Measurements from ENCODE around the gene EIF2AK3. TPM values are rescaled to one million over a fixed set of nuclear protein-coding genes. Genes with fewer than 3 reads are reported as not detected.

EIF2AK3 gene
- total and polyA plus RNA-seq, 2 donors from 2014 or later = 5.7 to 20.8 TPM

- no peak for TF ChIP-seq CTCF (IDR thresholded peaks at IDR 0.05; ENCODE audit: borderline replicate concordance, extremely low read depth, insufficient read depth)
- FAIRE-seq (peak; percentile 11), DNase-seq (no peak)
- Histone ChIP-seq H3K4me3 (ENCODE audit: low read length in 3 of 3) (no peak overlapping the region), H3K27ac (ENCODE audit: low read depth in 2 of 2, low read length in 2 of 2) (no peak overlapping the region), H3K9me3 (ENCODE audit: control insufficient read depth in 2 of 3, insufficient read depth in 1 of 3, low read length in 3 of 3) (no peaks in the 10 kb centered on the region), H3K9ac (ENCODE audit: low read length in 3 of 3) (no peak overlapping the region), H3K4me1 (ENCODE audit: control insufficient read depth in 2 of 3, insufficient read depth in 2 of 3, low read depth in 1 of 3, low read length in 3 of 3) (no peaks in the 10 kb centered on the region), H3K36me3 (ENCODE audit: control insufficient read depth in 2 of 3, insufficient read depth in 3 of 3, low read length in 3 of 3) (peaks cover 7 to 44% (median 22%) of the 10 kb centered on the region in 3 donors), H3K27me3 (ENCODE audit: control insufficient read depth, insufficient read depth, low read length) (no peaks in the 10 kb centered on the region)
- intact Hi-C loops (cut with DNase I) = no loop called here
Measured at GRCh38 chr2:88585969-88586368, 41.3 kb downstream of the EIF2AK3 start.

- H3K9me3 ChIP-seq (ENCODE audit: control insufficient read depth in 2 of 3, insufficient read depth in 1 of 3, low read length in 3 of 3) = no peaks in the 10 kb centered on the region
- DNase-seq = no peak
- H3K27me3 ChIP-seq (ENCODE audit: control insufficient read depth, insufficient read depth, low read length) = no peaks in the 10 kb centered on the region
- no peak overlapping the region for H3K9ac ChIP-seq (ENCODE audit: low read length in 3 of 3)
- intact Hi-C loops (cut with DNase I) = no loop called here
- no peak overlapping the region for H3K4me3 ChIP-seq (ENCODE audit: low read length in 3 of 3)
- no peak overlapping the region for H3K27ac ChIP-seq (ENCODE audit: low read depth in 2 of 2, low read length in 2 of 2)
- H3K4me1 ChIP-seq (ENCODE audit: control insufficient read depth in 2 of 3, insufficient read depth in 2 of 3, low read depth in 1 of 3, low read length in 3 of 3) = no peaks in the 10 kb centered on the region
- H3K36me3 ChIP-seq (ENCODE audit: control insufficient read depth in 2 of 3, insufficient read depth in 3 of 3, low read length in 3 of 3) = peaks cover 3 to 39% (median 25%) of the 10 kb centered on the region in 3 donors
- FAIRE-seq = no peak
- TF ChIP-seq CTCF (IDR thresholded peaks at IDR 0.05; ENCODE audit: borderline replicate concordance, extremely low read depth, insufficient read depth) = no peak
Measured at GRCh38 chr2:88582030-88582429, 45.2 kb downstream of the EIF2AK3 start.

GRCh38 chr2:88580088-88580487, 47.2 kb downstream of the EIF2AK3 start:
- intact Hi-C loops (cut with DNase I) = no loop called here

More at GRCh38 chr2:88580088-88580487, 47.2 kb downstream of the EIF2AK3 start:
- Histone ChIP-seq H3K36me3 (ENCODE audit: control insufficient read depth in 2 of 3, insufficient read depth in 3 of 3, low read length in 3 of 3) (peaks cover 2 to 43% (median 21%) of the 10 kb centered on the region in 3 donors), H3K4me1 (ENCODE audit: control insufficient read depth in 2 of 3, insufficient read depth in 2 of 3, low read depth in 1 of 3, low read length in 3 of 3) (no peaks in the 10 kb centered on the region), H3K27me3 (ENCODE audit: control insufficient read depth, insufficient read depth, low read length) (no peaks in the 10 kb centered on the region), H3K4me3 (ENCODE audit: low read length in 3 of 3) (no peak overlapping the region), H3K9me3 (ENCODE audit: control insufficient read depth in 2 of 3, insufficient read depth in 1 of 3, low read length in 3 of 3) (no peaks in the 10 kb centered on the region), H3K27ac (ENCODE audit: low read depth in 2 of 2, low read length in 2 of 2) (no peak overlapping the region), H3K9ac (ENCODE audit: low read length in 3 of 3) (no peak overlapping the region)
- no peak for TF ChIP-seq CTCF (IDR thresholded peaks at IDR 0.05; ENCODE audit: borderline replicate concordance, extremely low read depth, insufficient read depth)
- DNase-seq (no peak), FAIRE-seq (no peak)
